Renal cortex interstitium (tissue), 15 donors: ENCODE data around the gene SLC41A1. TPM values are rescaled to one million over a fixed set of nuclear protein-coding genes. Genes with fewer than 3 reads are reported as not detected.
"Not testable (repeated sequence)": the region's sequence is repeated elsewhere in the genome, so short reads cannot be mapped to it uniquely, and the experiment has no call there.

Experiments
- DNase-seq, 11 donors: peaks; one replicate each; pipeline ENCODE4 v3.0.0-alpha.2; 2013; ENCODE audit warnings: low read depth in 9 of 11, low spot score in 4 of 11; ENCODE audit errors: extremely low read depth in 1 of 11
- long read RNA-seq, 16 experiments: transcript quantifications; one replicate each; lab custom pipeline, GENCODE V29; 2026
- polyA plus RNA-seq, 3 donors: library from polyadenylated mRNA; unstranded; fragments of 120-200 nt; gene quantifications; one replicate each; pipeline ENCODE4 v1.2.1, GENCODE V29; 2013; ENCODE audit not compliant: insufficient read length in 3 of 3

Gene SLC41A1
- polyA plus RNA-seq = 10 to 100 TPM; 31.2 to 32.5 (median 32.1) TPM
- long read RNA-seq, donor 1, full-length matches to known transcripts = 2 of 2 reads
- long read RNA-seq, donor 1, partial matches to known transcripts = 0 of 2 reads
- long read RNA-seq, donor 1, other reads (novel, unspliced or antisense) = 0 of 2 reads
- long read RNA-seq, donor 2, full-length matches to known transcripts = 1 of 1 reads
- long read RNA-seq, donor 2, partial matches to known transcripts = 0 of 1 reads
- long read RNA-seq, donor 2, other reads (novel, unspliced or antisense) = 0 of 1 reads
- long read RNA-seq, donor 3, full-length matches to known transcripts = 5 of 5 reads
- long read RNA-seq, donor 3, partial matches to known transcripts = 0 of 5 reads
- long read RNA-seq, donor 3, other reads (novel, unspliced or antisense) = 0 of 5 reads
- long read RNA-seq, donor 4, full-length matches to known transcripts = 2 of 2 reads
- long read RNA-seq, donor 4, partial matches to known transcripts = 0 of 2 reads
- long read RNA-seq, donor 4, other reads (novel, unspliced or antisense) = 0 of 2 reads
- long read RNA-seq, donor 5 = 0 reads
- long read RNA-seq, donor 6, full-length matches to known transcripts = 2 of 2 reads
- long read RNA-seq, donor 6, partial matches to known transcripts = 0 of 2 reads
- long read RNA-seq, donor 6, other reads (novel, unspliced or antisense) = 0 of 2 reads
- long read RNA-seq, donor 7, full-length matches to known transcripts = 3 of 3 reads
- long read RNA-seq, donor 7, partial matches to known transcripts = 0 of 3 reads
- long read RNA-seq, donor 7, other reads (novel, unspliced or antisense) = 0 of 3 reads
- long read RNA-seq, donor 8, full-length matches to known transcripts = 5 of 28 reads
- long read RNA-seq, donor 8, partial matches to known transcripts = 23 of 28 reads
- long read RNA-seq, donor 8, other reads (novel, unspliced or antisense) = 0 of 28 reads
- long read RNA-seq, donor 9, full-length matches to known transcripts = 7 of 7 reads
- long read RNA-seq, donor 9, partial matches to known transcripts = 0 of 7 reads
- long read RNA-seq, donor 9, other reads (novel, unspliced or antisense) = 0 of 7 reads
- long read RNA-seq, donor 10, full-length matches to known transcripts = 3 of 3 reads
- long read RNA-seq, donor 10, partial matches to known transcripts = 0 of 3 reads
- long read RNA-seq, donor 10, other reads (novel, unspliced or antisense) = 0 of 3 reads
- long read RNA-seq, donor 11, full-length matches to known transcripts = 2 of 2 reads
- long read RNA-seq, donor 11, partial matches to known transcripts = 0 of 2 reads
- long read RNA-seq, donor 11, other reads (novel, unspliced or antisense) = 0 of 2 reads
- long read RNA-seq, donor 12 = 0 reads
- long read RNA-seq, donor 13, full-length matches to known transcripts = 3 of 3 reads
- long read RNA-seq, donor 13, partial matches to known transcripts = 0 of 3 reads
- long read RNA-seq, donor 13, other reads (novel, unspliced or antisense) = 0 of 3 reads
- long read RNA-seq, donor 14, full-length matches to known transcripts = 3 of 3 reads
- long read RNA-seq, donor 14, partial matches to known transcripts = 0 of 3 reads
- long read RNA-seq, donor 14, other reads (novel, unspliced or antisense) = 0 of 3 reads
- long read RNA-seq, donor 15, full-length matches to known transcripts = 1 of 1 reads
- long read RNA-seq, donor 15, partial matches to known transcripts = 0 of 1 reads
- long read RNA-seq, donor 15, other reads (novel, unspliced or antisense) = 0 of 1 reads
- long read RNA-seq, donor 16, full-length matches to known transcripts = 7 of 7 reads
- long read RNA-seq, donor 16, partial matches to known transcripts = 0 of 7 reads
- long read RNA-seq, donor 16, other reads (novel, unspliced or antisense) = 0 of 7 reads

GRCh38 chr1:205812878-205813754 lies at the start of gene SLC41A1:
TSS of gene SLC41A1 (minus strand) at chr1:205813198. CDS start at chr1:205810441, 2,757 bp downstream.
- peak; percentile 76 to 91 (median 85) for DNase-seq

- no peak for DNase-seq
These were observed 48.5 kb upstream of the SLC41A1 start for GRCh38 chr1:205861540-205861939.

GRCh38 chr1:205858141-205858961 lies 45.4 kb upstream of the SLC41A1 start:
- no peak for DNase-seq

GRCh38 chr1:205857501-205857900 lies 44.5 kb upstream of the SLC41A1 start:
- DNase-seq = not testable (repeated sequence)

- DNase-seq = no peak
These were observed 43.4 kb upstream of the SLC41A1 start for GRCh38 chr1:205856433-205856832.

- no peak for DNase-seq
These were observed 40.0 kb upstream of the SLC41A1 start for GRCh38 chr1:205852969-205853368.

- DNase-seq = no peak
These were observed 39.0 kb upstream of the SLC41A1 start for GRCh38 chr1:205851993-205852392.

GRCh38 chr1:205849619-205850355 lies 36.8 kb upstream of the SLC41A1 start, which contains the start of gene PM20D1:
TSS of gene PM20D1 (minus strand) at chr1:205850132. CDS start at chr1:205850072, 60 bp downstream.
- DNase-seq = peak in 9 of 11 donors; percentile 36 to 89 (median 80)

- DNase-seq = no peak
These were observed 30.2 kb upstream of the SLC41A1 start for GRCh38 chr1:205843036-205843859.

GRCh38 chr1:205842229-205842628 lies 29.2 kb upstream of the SLC41A1 start:
- DNase-seq = no peak

- no peak for DNase-seq
These were observed 27.3 kb upstream of the SLC41A1 start for GRCh38 chr1:205840146-205840923.

GRCh38 chr1:205837382-205837970 lies 24.5 kb upstream of the SLC41A1 start:
- DNase-seq = no peak

- peak in 2 of 11 donors; percentile 44 to 53 for DNase-seq
These were observed 21.8 kb upstream of the SLC41A1 start for GRCh38 chr1:205834751-205835150.
